Endodermal cell (in vitro differentiated cells): ENCODE data around the gene GPX5. TPM values are rescaled to one million over a fixed set of nuclear protein-coding genes. Genes with fewer than 3 reads are reported as not detected.
A peak's percentile ranks its signal among the peaks of the same experiment; 100 is the strongest.
"Not testable (repeated sequence)": the region's sequence is repeated elsewhere in the genome, so short reads cannot be mapped to it uniquely, and the experiment has no call there.

Experiments used
- DNase-seq: peaks from one replicate; pipeline ENCODE4 v3.0.0-alpha.2; 2017
- H3K27ac ChIP-seq: 2 replicates; pipeline ENCODE4 v1.5.1; 2013; ENCODE audit warnings: mild to moderate bottlenecking, low read depth, low read length, moderate library complexity
- H3K27me3 ChIP-seq: 2 replicates; pipeline ENCODE4 v1.6.1; 2013; ENCODE audit warnings: mild to moderate bottlenecking, low read length, moderate library complexity; ENCODE audit not compliant: insufficient read depth, control insufficient read depth, poor library complexity, severe bottlenecking
- H3K36me3 ChIP-seq: 2 replicates; pipeline ENCODE4 v1.7.0; 2013; ENCODE audit warnings: mild to moderate bottlenecking, low read length, moderate library complexity; ENCODE audit not compliant: control insufficient read depth, insufficient read depth
- H3K4me1 ChIP-seq: one replicate; pipeline ENCODE4 v1.7.0; 2013; ENCODE audit warnings: low read length; ENCODE audit not compliant: control insufficient read depth, insufficient read depth
- H3K4me3 ChIP-seq: 2 replicates; pipeline ENCODE4 v1.5.1; 2013; ENCODE audit warnings: mild to moderate bottlenecking, low read length, moderate library complexity
- H3K9ac ChIP-seq: 2 replicates; pipeline ENCODE4 v1.6.1; 2013; ENCODE audit warnings: mild to moderate bottlenecking, low read length, moderate library complexity; ENCODE audit not compliant: poor library complexity, severe bottlenecking; ENCODE audit errors: extremely low read depth
- H3K9me3 ChIP-seq: 2 replicates; pipeline ENCODE4 v1.6.1; 2013; ENCODE audit warnings: mild to moderate bottlenecking, low read length, moderate library complexity; ENCODE audit not compliant: control insufficient read depth
- H3K27ac Mint-ChIP-seq: 2 replicates; pipeline ENCODE4 v1.8.0; 2020; ENCODE audit warnings: mixed read lengths
- H3K27me3 Mint-ChIP-seq: 2 replicates; pipeline ENCODE4 v1.8.0; 2021; ENCODE audit warnings: mild to moderate bottlenecking, mixed read lengths; ENCODE audit not compliant: insufficient read depth
- H3K36me3 Mint-ChIP-seq: 2 replicates; pipeline ENCODE4 v1.8.0; 2020; ENCODE audit warnings: low read depth, mixed read lengths
- H3K4me1 Mint-ChIP-seq: 2 replicates; pipeline ENCODE4 v1.8.0; 2020; ENCODE audit warnings: mixed read lengths
- H3K4me3 Mint-ChIP-seq: 2 replicates; pipeline ENCODE4 v1.8.0; 2020; ENCODE audit warnings: mild to moderate bottlenecking, moderate library complexity, mixed read lengths
- H3K9me3 Mint-ChIP-seq: 2 replicates; pipeline ENCODE4 v1.8.0; 2020; ENCODE audit warnings: mild to moderate bottlenecking, mixed read lengths
- WGBS, 2 experiments: methylation state at CpG; one replicate each; pipeline versions ENCODE4 v1.1.5 to v1.1.7; 2013; ENCODE audit warnings: missing lambda C conversion rate in 2 of 2, mixed read lengths in 1 of 2; ENCODE audit not compliant: insufficient coverage in 1 of 2, insufficient read length in 1 of 2; 5-methylcytosine and 5-hydroxymethylcytosine counted together
- total RNA-seq, 2 donors: library from RNA; stranded (reverse); fragmentation: NEBNext Ultra II Directional in 1 of 2; extraction: Animal tissue kit (Norgen Biotek cat#: 25700) in 1 of 2; gene quantifications; 2 replicates in 1 of 2; 3 replicates in 1 of 2; pipeline ENCODE4 v1.2.1, GENCODE V29; 2021
- TF ChIP-seq, protein P1 (sequence below): fragments of 200-600 bp; sonication (generic); conservative IDR thresholded peaks from 2 replicates; pipeline ENCODE4 v1.5.0; 2021; ENCODE audit warnings: antibody characterized with exemption, mild to moderate bottlenecking

GPX5 gene
- total RNA-seq, 2 donors from 2014 or later, result not detected

DNA sequence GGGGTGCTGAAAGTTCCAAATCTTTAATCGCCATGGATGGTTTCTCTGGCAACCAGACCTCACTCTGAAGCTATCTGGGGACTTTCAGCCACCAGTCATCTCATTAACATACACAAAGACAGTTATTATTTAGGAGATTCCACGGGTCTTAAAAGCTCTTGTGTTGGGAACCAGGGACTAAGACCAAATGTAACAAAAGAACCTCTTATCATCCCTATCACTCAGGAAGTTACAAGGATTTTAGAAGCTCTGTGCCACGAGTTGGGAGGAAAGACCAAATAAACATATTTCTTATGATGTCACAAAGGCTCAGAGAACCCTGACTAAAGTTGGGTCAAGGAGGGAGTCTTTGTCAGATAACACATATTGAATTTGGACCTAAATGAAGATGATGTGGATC is 27.8 kb upstream of the GPX5 start:
- no peaks in the 10 kb centered on the region for H3K36me3 ChIP-seq
- 40 to 79% methylated on average over 2 to 3 of the region's 3 CpGs for WGBS, 2 experiments
- Mint-ChIP-seq H3K27me3 (peaks cover 2% of the 10 kb centered on the region), H3K4me1 (peaks cover 9% of the 10 kb centered on the region), H3K36me3 (no peaks in the 10 kb centered on the region), H3K4me3 (no peak overlapping the region), H3K9me3 (peaks cover 11% of the 10 kb centered on the region), H3K27ac (no peak overlapping the region)
- no peaks in the 10 kb centered on the region for H3K27me3 ChIP-seq
- TF ChIP-seq, protein P1, sequence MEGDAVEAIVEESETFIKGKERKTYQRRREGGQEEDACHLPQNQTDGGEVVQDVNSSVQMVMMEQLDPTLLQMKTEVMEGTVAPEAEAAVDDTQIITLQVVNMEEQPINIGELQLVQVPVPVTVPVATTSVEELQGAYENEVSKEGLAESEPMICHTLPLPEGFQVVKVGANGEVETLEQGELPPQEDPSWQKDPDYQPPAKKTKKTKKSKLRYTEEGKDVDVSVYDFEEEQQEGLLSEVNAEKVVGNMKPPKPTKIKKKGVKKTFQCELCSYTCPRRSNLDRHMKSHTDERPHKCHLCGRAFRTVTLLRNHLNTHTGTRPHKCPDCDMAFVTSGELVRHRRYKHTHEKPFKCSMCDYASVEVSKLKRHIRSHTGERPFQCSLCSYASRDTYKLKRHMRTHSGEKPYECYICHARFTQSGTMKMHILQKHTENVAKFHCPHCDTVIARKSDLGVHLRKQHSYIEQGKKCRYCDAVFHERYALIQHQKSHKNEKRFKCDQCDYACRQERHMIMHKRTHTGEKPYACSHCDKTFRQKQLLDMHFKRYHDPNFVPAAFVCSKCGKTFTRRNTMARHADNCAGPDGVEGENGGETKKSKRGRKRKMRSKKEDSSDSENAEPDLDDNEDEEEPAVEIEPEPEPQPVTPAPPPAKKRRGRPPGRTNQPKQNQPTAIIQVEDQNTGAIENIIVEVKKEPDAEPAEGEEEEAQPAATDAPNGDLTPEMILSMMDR, result no peak
- no peak overlapping the region for H3K4me3 ChIP-seq
- DNase-seq, result peak; percentile 12
- no peaks in the 10 kb centered on the region for H3K9me3 ChIP-seq
- peaks cover 5% of the 10 kb centered on the region for H3K4me1 ChIP-seq
- no peak overlapping the region for H3K9ac ChIP-seq
- H3K27ac ChIP-seq, result no peak overlapping the region

DNA sequence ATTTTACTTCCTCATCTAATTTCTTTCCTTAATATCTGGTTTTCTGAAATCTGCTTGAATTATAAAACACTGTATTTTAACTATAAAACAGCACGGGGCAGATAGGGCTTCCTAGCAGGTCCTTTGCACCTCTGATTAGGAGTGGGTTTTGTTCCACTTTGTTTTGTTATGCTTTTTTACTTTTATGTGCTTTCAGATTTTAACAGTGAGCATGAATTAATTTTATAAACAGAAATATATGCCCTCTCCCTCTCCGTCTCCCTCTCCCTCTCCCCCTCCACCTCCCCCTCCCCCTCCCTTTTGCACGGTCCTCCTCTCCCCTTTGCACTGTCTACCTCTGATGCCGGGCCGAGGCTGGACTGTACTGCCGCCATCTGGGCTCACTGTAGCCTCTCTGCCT is 24.4 kb upstream of the GPX5 start:
- Histone ChIP-seq H3K27me3 (no peaks in the 10 kb centered on the region), H3K4me1 (peaks cover 5% of the 10 kb centered on the region), H3K9ac (no peak overlapping the region), H3K4me3 (no peak overlapping the region), H3K9me3 (no peaks in the 10 kb centered on the region), H3K27ac (no peak overlapping the region), H3K36me3 (no peaks in the 10 kb centered on the region)
- H3K27me3 Mint-ChIP-seq, result peaks cover 2% of the 10 kb centered on the region
- peaks cover 12% of the 10 kb centered on the region for H3K4me1 Mint-ChIP-seq
- TF ChIP-seq, protein P1, result no peak
- H3K4me3 Mint-ChIP-seq, result no peak overlapping the region
- DNase-seq, result no peak
- H3K27ac Mint-ChIP-seq, result no peak overlapping the region
- no peaks in the 10 kb centered on the region for H3K36me3 Mint-ChIP-seq
- 80 to 97% methylated on average over 1 to 6 of the region's 6 CpGs for WGBS, 2 experiments
- peaks cover 11% of the 10 kb centered on the region for H3K9me3 Mint-ChIP-seq

DNA sequence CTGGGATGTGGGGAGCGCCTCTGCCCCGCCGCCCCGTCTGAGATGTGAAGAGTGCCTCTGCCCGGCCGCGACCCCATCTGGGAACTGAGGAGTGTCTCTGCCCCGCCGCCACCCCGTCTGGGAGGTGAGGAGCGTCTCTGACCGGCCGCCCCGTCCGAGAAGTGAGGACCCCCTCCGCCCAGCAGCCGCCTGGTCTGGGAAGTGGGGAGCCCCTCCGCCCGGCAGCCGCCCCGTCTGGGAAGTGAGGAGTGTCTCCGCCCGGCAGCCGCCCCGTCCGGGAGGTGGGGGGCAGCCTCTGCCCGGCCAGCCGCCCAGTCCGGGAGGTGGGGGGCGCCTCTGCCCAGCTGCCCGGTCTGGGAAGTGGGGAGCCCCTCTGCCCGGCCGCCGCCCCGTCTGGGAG is 23.5 kb upstream of the GPX5 start:
- DNase-seq, result peak; percentile 17
- not testable (repeated sequence) for H3K4me3 Mint-ChIP-seq

DNA sequence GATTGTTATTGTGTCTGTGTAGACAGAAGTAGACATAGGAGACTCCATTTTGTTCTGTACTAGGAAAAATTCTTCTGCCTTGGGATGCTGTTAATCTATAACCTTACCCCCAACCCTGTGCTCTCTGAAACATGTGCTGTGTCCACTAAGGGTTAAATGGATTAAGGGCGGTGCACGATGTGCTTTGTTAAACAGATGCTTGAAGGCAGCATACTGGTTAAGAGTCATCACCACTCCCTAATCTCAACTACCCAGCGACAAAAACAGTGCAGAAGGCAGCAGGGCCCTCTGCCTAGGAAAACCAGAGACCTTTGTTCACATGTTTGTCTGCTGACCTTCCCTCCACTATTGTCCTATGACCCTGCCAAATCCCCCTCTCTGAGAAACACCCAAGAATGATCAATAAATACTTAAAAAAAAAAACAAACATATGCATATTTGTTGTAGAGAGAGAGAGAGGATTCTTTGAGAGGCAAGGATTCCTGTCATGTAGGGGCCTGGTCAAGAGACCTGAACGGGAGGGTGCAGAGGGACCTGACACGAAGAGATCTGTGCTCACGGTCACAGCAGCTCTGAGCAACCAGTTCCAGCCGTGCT is 22.9 kb upstream of the GPX5 start:
- not testable (repeated sequence) for H3K27me3 Mint-ChIP-seq, H3K36me3 ChIP-seq, H3K9me3 ChIP-seq, H3K27me3 ChIP-seq, H3K4me1 Mint-ChIP-seq, H3K9ac ChIP-seq, H3K4me3 ChIP-seq, H3K4me1 ChIP-seq, H3K27ac Mint-ChIP-seq, H3K36me3 Mint-ChIP-seq, H3K27ac ChIP-seq, H3K4me3 Mint-ChIP-seq
- peak; percentile 10 for DNase-seq
- 78 to 82% methylated on average over 5 to 7 of the region's 7 CpGs for WGBS, 2 experiments
- H3K9me3 Mint-ChIP-seq, result peaks cover 11% of the 10 kb centered on the region

More for the DNA sequence above, 23.5 kb upstream of the GPX5 start:
- not testable (repeated sequence) for H3K27me3 Mint-ChIP-seq, H3K36me3 Mint-ChIP-seq, H3K27ac ChIP-seq, H3K4me3 ChIP-seq, H3K9ac ChIP-seq, H3K27ac Mint-ChIP-seq, H3K4me1 ChIP-seq, H3K9me3 ChIP-seq, H3K27me3 ChIP-seq, H3K36me3 ChIP-seq
- WGBS, 2 experiments, result 93% methylated on average over 35 of the region's 35 CpGs; no CpG with 5 or more reads in 1 of the 2 experiments
- Mint-ChIP-seq H3K4me1 (peaks cover 14% of the 10 kb centered on the region), H3K9me3 (peaks cover 11% of the 10 kb centered on the region)
